Hepatocyte (in vitro differentiated cells): ENCODE data around the gene PRDM16. TPM values are rescaled to one million over a fixed set of nuclear protein-coding genes. Genes with fewer than 3 reads are reported as not detected.

ENCODE experiments used
- DNase-seq: peaks from one replicate; pipeline ENCODE4 v3.0.0-alpha.2; 2016; ENCODE audit warnings: low spot score
- H2AFZ ChIP-seq: fragments of 200-600 bp; sonication (generic); 2 replicates; pipeline ENCODE4 v1.6.0; 2016; ENCODE audit warnings: antibody characterized with exemption, mild to moderate bottlenecking
- H3K27ac ChIP-seq: fragments of 200-600 bp; sonication (generic); 2 replicates; pipeline ENCODE4 v1.5.1; 2016; ENCODE audit warnings: mild to moderate bottlenecking
- H3K27me3 ChIP-seq: fragments of 200-600 bp; sonication (generic); 2 replicates; pipeline ENCODE4 v1.6.1; 2016
- H3K36me3 ChIP-seq: fragments of 200-600 bp; sonication (generic); replicated peaks from 2 replicates; pipeline ENCODE4 v1.5.1; 2016; ENCODE audit warnings: low read depth; ENCODE audit not compliant: insufficient read depth
- H3K4me1 ChIP-seq: fragments of 200-600 bp; sonication (generic); 2 replicates; pipeline ENCODE4 v1.5.1; 2016; ENCODE audit warnings: mild to moderate bottlenecking, moderate library complexity; ENCODE audit not compliant: insufficient read depth
- H3K4me2 ChIP-seq: fragments of 200-600 bp; sonication (generic); 2 replicates; pipeline ENCODE4 v1.6.0; 2016
- H3K4me3 ChIP-seq: fragments of 200-600 bp; sonication (generic); 2 replicates; pipeline ENCODE4 v1.5.1; 2016; ENCODE audit warnings: mild to moderate bottlenecking
- H3K79me2 ChIP-seq: fragments of 200-600 bp; sonication (generic); 2 replicates; pipeline ENCODE4 v1.6.0; 2017; ENCODE audit warnings: mild to moderate bottlenecking
- H3K9me2 ChIP-seq: fragments of 200-600 bp; sonication (generic); replicated peaks from 2 replicates; pipeline ENCODE4 v1.6.0; 2017; ENCODE audit warnings: mild to moderate bottlenecking; ENCODE audit not compliant: insufficient read depth
- H3K9me3 ChIP-seq: fragments of 200-600 bp; sonication (generic); 2 replicates; pipeline ENCODE4 v1.5.1; 2016; ENCODE audit warnings: low read depth, mild to moderate bottlenecking
- H4K20me1 ChIP-seq: fragments of 200-600 bp; sonication (generic); 2 replicates; pipeline ENCODE4 v1.6.0; 2016; ENCODE audit warnings: mild to moderate bottlenecking; ENCODE audit not compliant: insufficient read depth, poor library complexity, severe bottlenecking
- CTCF ChIP-seq: fragments of 200-600 bp; sonication (generic); IDR thresholded peaks from 2 replicates; pipeline ENCODE4 v1.5.1; 2016; ENCODE audit warnings: antibody characterized with exemption, mild to moderate bottlenecking; ENCODE audit not compliant: poor library complexity
- EZH2 ChIP-seq: fragments of 200-600 bp; sonication (generic); IDR thresholded peaks from 2 replicates; pipeline ENCODE4 v1.6.1; 2016; ENCODE audit warnings: antibody characterized with exemption, mild to moderate bottlenecking, borderline replicate concordance
- EZH2phosphoT487 ChIP-seq: fragments of 200-600 bp; sonication (generic); IDR thresholded peaks from one replicate; pipeline ENCODE4 v1.6.1; 2018; ENCODE audit warnings: antibody characterized with exemption, mild to moderate bottlenecking, low read depth, moderate library complexity; ENCODE audit not compliant: unreplicated experiment, severe bottlenecking
- WGBS: methylation state at CpG from one replicate; pipeline ENCODE4 v1.1.6; 2016; ENCODE audit warnings: low lambda C conversion rate; ENCODE audit errors: missing lambda C conversion rate; 5-methylcytosine and 5-hydroxymethylcytosine counted together
- polyA plus RNA-seq: library from polyadenylated mRNA; unstranded; fragments of >200 nt; fragmentation: Nextera tagmentation; extraction: Ambion mirVana; gene quantifications from 2 replicates; pipeline ENCODE4 v1.2.1, GENCODE V29; 2016
- total RNA-seq: library from RNA; depleted of rRNA; stranded (reverse); fragments of >200 nt; gene quantifications from 2 replicates; pipeline ENCODE4 v1.2.3, GENCODE V29; 2014

PRDM16 gene
- total and polyA plus RNA-seq, 2 experiments from 2014 or later = 8.1 to 9.9 TPM

GRCh38 chr1:3255680-3256079 lies 186.7 kb downstream of the PRDM16 start:
- H4K20me1 ChIP-seq = no peaks in the 10 kb centered on the region
- TF ChIP-seq EZH2 (no peak), EZH2phosphoT487 (no peak), CTCF (no peak)

GRCh38 chr1:3257788-3258187 lies 188.8 kb downstream of the PRDM16 start:
- Histone ChIP-seq H4K20me1 (no peaks in the 10 kb centered on the region), H3K79me2 (no peaks in the 10 kb centered on the region), H3K27ac (no peak overlapping the region), H3K27me3 (no peaks in the 10 kb centered on the region), H2AFZ (no peak overlapping the region), H3K4me3 (no peak overlapping the region), H3K4me1 (no peaks in the 10 kb centered on the region), H3K36me3 (no peaks in the 10 kb centered on the region), H3K9me3 (no peaks in the 10 kb centered on the region), H3K9me2 (no peaks in the 10 kb centered on the region), H3K4me2 (no peak overlapping the region)
- TF ChIP-seq EZH2phosphoT487 (no peak), CTCF (no peak), EZH2 (no peak)
- WGBS = 96% methylated on average over 4 of the region's 4 CpGs
- no peak for DNase-seq

More at GRCh38 chr1:3255680-3256079, 186.7 kb downstream of the PRDM16 start:
- WGBS = 95% methylated on average over 15 of the region's 15 CpGs
- Histone ChIP-seq H3K79me2 (no peaks in the 10 kb centered on the region), H3K9me2 (no peaks in the 10 kb centered on the region), H3K36me3 (no peaks in the 10 kb centered on the region), H3K4me1 (peaks cover 10% of the 10 kb centered on the region), H3K9me3 (no peaks in the 10 kb centered on the region), H3K27me3 (no peaks in the 10 kb centered on the region), H3K4me3 (no peak overlapping the region), H3K27ac (no peak overlapping the region), H3K4me2 (no peak overlapping the region), H2AFZ (no peak overlapping the region)
- DNase-seq = no peak

- Histone ChIP-seq H3K4me3 (no peak overlapping the region), H3K9me2 (no peaks in the 10 kb centered on the region), H3K79me2 (no peaks in the 10 kb centered on the region), H3K4me2 (no peak overlapping the region), H4K20me1 (no peaks in the 10 kb centered on the region), H3K4me1 (no peaks in the 10 kb centered on the region), H3K9me3 (no peaks in the 10 kb centered on the region), H3K27me3 (no peaks in the 10 kb centered on the region), H3K36me3 (no peaks in the 10 kb centered on the region), H2AFZ (no peak overlapping the region), H3K27ac (no peak overlapping the region)
- WGBS = 74% methylated on average over 16 of the region's 16 CpGs
- no peak for DNase-seq
- no peak for TF ChIP-seq CTCF
- no peak for TF ChIP-seq EZH2phosphoT487
- TF ChIP-seq EZH2 = no peak
These were observed 189.5 kb downstream of the PRDM16 start for GRCh38 chr1:3258386-3259003.
